Stimulated activated naive CD8-positive, alpha-beta T cell treated with anti-CD3 and anti-CD28 coated beads, Interleukin-15, Interleukin-2, amounts not matched to agents 100 ng/mL and 50 ng/mL, for 24 hours (primary cell): ENCODE results near the gene HASPIN.

ENCODE experiments used
- H3K27ac Mint-ChIP-seq: one replicate; pipeline ENCODE4 v1.8.0; 2021; ENCODE audit warnings: mild to moderate bottlenecking, mixed read lengths
- H3K27me3 Mint-ChIP-seq: one replicate; pipeline ENCODE4 v1.8.0; 2021; ENCODE audit warnings: mixed read lengths
- H3K36me3 Mint-ChIP-seq: one replicate; pipeline ENCODE4 v1.8.0; 2021; ENCODE audit warnings: low read depth, mixed read lengths
- H3K4me1 Mint-ChIP-seq: one replicate; pipeline ENCODE4 v1.8.0; 2021; ENCODE audit warnings: low read depth, mixed read lengths
- H3K4me3 Mint-ChIP-seq: one replicate; pipeline ENCODE4 v1.8.0; 2021; ENCODE audit warnings: mild to moderate bottlenecking, mixed read lengths
- H3K9me3 Mint-ChIP-seq: one replicate; pipeline ENCODE4 v1.8.0; 2021; ENCODE audit warnings: mixed read lengths

The HASPIN gene

DNA sequence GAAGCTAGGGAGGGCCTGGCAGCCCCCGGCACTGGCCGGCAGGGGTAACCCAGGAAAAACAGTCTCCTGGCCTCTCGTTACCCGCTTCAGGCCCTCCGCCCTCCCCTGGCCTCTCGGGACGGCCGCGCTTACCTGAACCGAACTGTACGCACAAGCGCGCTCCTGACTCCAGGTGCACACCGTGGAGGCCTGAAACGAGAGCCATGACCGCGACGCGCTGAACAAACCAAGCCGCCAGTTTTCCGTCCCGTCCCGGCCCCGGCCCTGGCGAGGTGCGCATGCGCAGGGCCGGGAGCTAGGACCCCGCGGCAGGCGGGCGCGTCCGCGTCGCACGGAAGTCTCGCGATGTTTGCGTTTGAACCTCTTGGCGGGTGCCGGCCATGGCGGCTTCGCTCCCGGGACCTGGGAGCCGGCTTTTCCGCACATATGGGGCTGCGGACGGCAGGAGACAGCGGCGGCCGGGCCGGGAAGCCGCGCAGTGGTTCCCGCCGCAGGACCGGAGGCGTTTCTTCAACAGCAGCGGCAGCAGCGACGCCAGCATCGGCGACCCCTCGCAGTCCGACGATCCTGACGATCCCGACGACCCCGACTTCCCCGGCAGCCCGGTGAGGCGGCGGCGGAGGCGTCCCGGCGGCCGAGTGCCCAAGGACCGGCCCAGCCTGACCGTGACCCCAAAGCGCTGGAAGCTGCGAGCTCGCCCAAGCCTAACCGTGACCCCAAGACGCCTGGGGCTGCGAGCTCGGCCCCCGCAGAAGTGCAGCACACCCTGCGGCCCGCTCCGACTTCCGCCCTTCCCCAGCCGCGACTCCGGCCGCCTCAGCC, at the start of gene HASPIN:
TSS of gene HASPIN (plus strand) at position 348 of the 822 bp plus-strand sequence. CDS start at position 381, 33 bp downstream.
- H3K9me3 Mint-ChIP-seq, result no peaks in the 10 kb centered on the region
- peak within 1 kb of the TSS; percentile 90 for H3K27ac Mint-ChIP-seq
- peaks cover 67% of the 10 kb centered on the region for H3K4me1 Mint-ChIP-seq
- H3K4me3 Mint-ChIP-seq, result peak within 1 kb of the TSS; percentile 95
- H3K27me3 Mint-ChIP-seq, result no peaks in the 10 kb centered on the region
- peaks cover 59% of the 10 kb centered on the region for H3K36me3 Mint-ChIP-seq

GRCh38 chr17:3675886-3676285, 47.8 kb upstream of the HASPIN start:
- Mint-ChIP-seq H3K9me3 (no peaks in the 10 kb centered on the region), H3K27ac (no peak overlapping the region), H3K27me3 (no peaks in the 10 kb centered on the region), H3K36me3 (peaks cover 5% of the 10 kb centered on the region), H3K4me1 (peaks cover 5% of the 10 kb centered on the region), H3K4me3 (no peak overlapping the region)

- Mint-ChIP-seq H3K36me3 (peaks cover 3% of the 10 kb centered on the region), H3K4me3 (no peak overlapping the region), H3K4me1 (peaks cover 4% of the 10 kb centered on the region), H3K9me3 (no peaks in the 10 kb centered on the region), H3K27ac (no peak overlapping the region), H3K27me3 (no peaks in the 10 kb centered on the region)
Measured at GRCh38 chr17:3678095-3678820, 45.4 kb upstream of the HASPIN start.

GRCh38 chr17:3678821-3679530, 44.7 kb upstream of the HASPIN start:
- no peaks in the 10 kb centered on the region for H3K27me3 Mint-ChIP-seq
- peaks cover 5% of the 10 kb centered on the region for H3K4me1 Mint-ChIP-seq
- H3K4me3 Mint-ChIP-seq, result no peak overlapping the region
- no peaks in the 10 kb centered on the region for H3K9me3 Mint-ChIP-seq
- peaks cover 3% of the 10 kb centered on the region for H3K36me3 Mint-ChIP-seq
- H3K27ac Mint-ChIP-seq, result no peak overlapping the region

- peaks cover 3% of the 10 kb centered on the region for H3K36me3 Mint-ChIP-seq
- no peak overlapping the region for H3K4me3 Mint-ChIP-seq
- H3K4me1 Mint-ChIP-seq, result peaks cover 5% of the 10 kb centered on the region
- H3K27me3 Mint-ChIP-seq, result no peaks in the 10 kb centered on the region
- no peak overlapping the region for H3K27ac Mint-ChIP-seq
- H3K9me3 Mint-ChIP-seq, result no peaks in the 10 kb centered on the region
Measured at GRCh38 chr17:3679531-3680126, 44.1 kb upstream of the HASPIN start.

DNA sequence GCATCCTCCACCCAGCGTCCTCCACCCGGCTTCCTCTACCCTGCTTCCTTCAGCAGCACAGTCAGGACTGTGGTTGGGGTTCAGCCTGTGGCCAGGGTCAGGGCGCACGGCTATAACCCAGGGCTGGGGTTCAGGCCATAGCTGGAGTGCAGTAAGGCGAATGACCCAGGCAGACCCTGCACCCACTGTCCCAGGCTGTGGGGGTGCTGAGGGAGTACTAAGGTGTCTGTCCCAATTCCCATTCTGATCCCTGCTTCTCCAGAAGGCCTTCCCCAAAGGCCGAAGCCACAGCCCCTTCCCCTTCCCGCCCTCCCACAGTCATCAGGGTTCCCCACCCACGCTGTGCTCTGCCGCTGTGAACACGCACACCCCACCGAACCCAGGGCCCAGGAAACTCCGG, 42.6 kb upstream of the HASPIN start:
- no peaks in the 10 kb centered on the region for H3K9me3 Mint-ChIP-seq
- H3K4me3 Mint-ChIP-seq, result no peak overlapping the region
- peaks cover 5% of the 10 kb centered on the region for H3K4me1 Mint-ChIP-seq
- H3K36me3 Mint-ChIP-seq, result peaks cover 3% of the 10 kb centered on the region
- H3K27me3 Mint-ChIP-seq, result no peaks in the 10 kb centered on the region
- no peak overlapping the region for H3K27ac Mint-ChIP-seq

DNA sequence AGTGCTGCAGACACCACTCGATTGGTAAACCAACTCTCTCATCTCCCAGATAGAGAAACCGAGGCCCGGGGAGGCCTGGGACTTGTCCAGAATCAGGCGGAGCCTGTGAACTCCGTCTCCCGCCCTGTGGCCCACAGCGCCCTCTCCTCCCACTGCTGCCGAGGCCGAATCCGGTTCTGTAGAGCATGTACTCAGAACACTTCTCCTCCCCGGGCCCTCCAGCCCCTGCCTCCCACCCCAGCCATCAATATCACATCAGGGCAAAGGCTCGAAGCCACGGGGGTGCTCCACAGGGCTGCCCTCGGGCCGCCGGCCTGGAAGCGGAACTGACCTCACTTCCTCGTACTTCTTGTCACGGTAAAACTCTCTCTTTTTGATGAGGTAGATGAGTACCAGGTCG, 42.1 kb upstream of the HASPIN start:
- H3K9me3 Mint-ChIP-seq, result no peaks in the 10 kb centered on the region
- no peak overlapping the region for H3K4me3 Mint-ChIP-seq
- peaks cover 3% of the 10 kb centered on the region for H3K36me3 Mint-ChIP-seq
- H3K4me1 Mint-ChIP-seq, result peaks cover 5% of the 10 kb centered on the region
- H3K27me3 Mint-ChIP-seq, result no peaks in the 10 kb centered on the region
- no peak overlapping the region for H3K27ac Mint-ChIP-seq

DNA sequence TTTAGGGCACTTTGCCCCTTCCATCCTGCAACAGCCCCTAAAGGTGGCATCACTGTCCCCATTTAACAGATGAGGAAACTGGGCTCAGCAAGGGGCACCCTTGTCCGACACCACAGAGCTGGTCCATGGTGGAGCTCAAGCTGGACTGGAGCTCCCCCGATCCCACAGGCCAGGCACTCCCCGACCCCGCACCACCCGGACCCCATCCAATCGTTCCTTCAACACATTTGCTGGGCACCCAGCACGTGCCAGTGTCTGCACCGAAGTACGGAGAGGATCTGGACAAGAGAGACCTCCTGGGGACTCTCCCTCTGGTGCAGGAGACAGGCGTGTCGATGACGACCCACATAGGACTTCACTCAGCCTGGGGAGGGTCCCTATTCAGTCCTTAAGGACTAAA, 41.7 kb upstream of the HASPIN start:
- Mint-ChIP-seq H3K9me3 (no peaks in the 10 kb centered on the region), H3K27ac (no peak overlapping the region), H3K36me3 (peaks cover 3% of the 10 kb centered on the region), H3K4me3 (no peak overlapping the region), H3K27me3 (no peaks in the 10 kb centered on the region), H3K4me1 (peaks cover 5% of the 10 kb centered on the region)

- Mint-ChIP-seq H3K36me3 (peaks cover 3% of the 10 kb centered on the region), H3K4me1 (peaks cover 7% of the 10 kb centered on the region), H3K27me3 (no peaks in the 10 kb centered on the region), H3K9me3 (no peaks in the 10 kb centered on the region), H3K4me3 (no peak overlapping the region), H3K27ac (no peak overlapping the region)
Measured at GRCh38 chr17:3683054-3683511, 40.6 kb upstream of the HASPIN start.

- H3K27me3 Mint-ChIP-seq, result no peaks in the 10 kb centered on the region
- H3K27ac Mint-ChIP-seq, result no peak overlapping the region
Measured at GRCh38 chr17:3685174-3685573, 38.5 kb upstream of the HASPIN start.

GRCh38 chr17:3688027-3688553, 35.6 kb upstream of the HASPIN start:
- Mint-ChIP-seq H3K4me1 (peaks cover 23% of the 10 kb centered on the region), H3K27ac (no peak overlapping the region), H3K9me3 (no peaks in the 10 kb centered on the region), H3K4me3 (peak overlapping the region; percentile 32), H3K27me3 (no peaks in the 10 kb centered on the region), H3K36me3 (peaks cover 3% of the 10 kb centered on the region)

More at GRCh38 chr17:3685174-3685573, 38.5 kb upstream of the HASPIN start:
- Mint-ChIP-seq H3K4me3 (no peak overlapping the region), H3K9me3 (no peaks in the 10 kb centered on the region), H3K4me1 (peaks cover 15% of the 10 kb centered on the region), H3K36me3 (peaks cover 7% of the 10 kb centered on the region)

DNA sequence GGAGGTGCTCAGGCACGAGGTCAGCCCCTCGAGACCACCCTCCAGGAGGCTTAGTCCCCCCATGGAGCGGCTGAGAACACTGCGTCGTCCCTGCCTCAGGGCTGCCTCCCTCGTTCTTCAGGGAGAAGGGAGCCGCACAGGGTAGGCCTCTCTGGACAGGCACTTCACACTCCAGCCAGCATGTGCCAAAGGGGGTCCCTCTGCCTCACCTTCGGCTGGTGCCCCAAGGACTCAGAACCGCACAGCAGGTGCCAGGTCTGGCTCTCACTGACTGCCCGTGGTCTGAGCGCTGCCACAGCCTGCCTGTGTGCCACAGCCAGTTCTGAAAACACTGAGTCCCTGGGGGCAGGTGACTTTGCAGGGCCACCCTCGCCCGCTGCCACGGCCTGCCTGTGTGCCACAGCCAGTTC, 34.8 kb upstream of the HASPIN start:
- peaks cover 26% of the 10 kb centered on the region for H3K4me1 Mint-ChIP-seq
- no peak overlapping the region for H3K4me3 Mint-ChIP-seq
- H3K36me3 Mint-ChIP-seq, result peaks cover 3% of the 10 kb centered on the region
- H3K9me3 Mint-ChIP-seq, result no peaks in the 10 kb centered on the region
- H3K27ac Mint-ChIP-seq, result no peak overlapping the region
- H3K27me3 Mint-ChIP-seq, result no peaks in the 10 kb centered on the region

GRCh38 chr17:3689262-3690093, 34.2 kb upstream of the HASPIN start:
- H3K4me1 Mint-ChIP-seq, result peaks cover 32% of the 10 kb centered on the region
- no peaks in the 10 kb centered on the region for H3K27me3 Mint-ChIP-seq
- H3K9me3 Mint-ChIP-seq, result no peaks in the 10 kb centered on the region
- no peak overlapping the region for H3K4me3 Mint-ChIP-seq
- peaks cover 3% of the 10 kb centered on the region for H3K36me3 Mint-ChIP-seq
- no peak overlapping the region for H3K27ac Mint-ChIP-seq
